ENCODE data around the gene CDH5. TPM values are rescaled to one million over a fixed set of nuclear protein-coding genes. Genes with fewer than 3 reads are reported as not detected.

CDH5 gene
- total RNA-seq, 3 donors from 2014 or later = 5.5 to 17.0 (median 10.2) TPM

DNA sequence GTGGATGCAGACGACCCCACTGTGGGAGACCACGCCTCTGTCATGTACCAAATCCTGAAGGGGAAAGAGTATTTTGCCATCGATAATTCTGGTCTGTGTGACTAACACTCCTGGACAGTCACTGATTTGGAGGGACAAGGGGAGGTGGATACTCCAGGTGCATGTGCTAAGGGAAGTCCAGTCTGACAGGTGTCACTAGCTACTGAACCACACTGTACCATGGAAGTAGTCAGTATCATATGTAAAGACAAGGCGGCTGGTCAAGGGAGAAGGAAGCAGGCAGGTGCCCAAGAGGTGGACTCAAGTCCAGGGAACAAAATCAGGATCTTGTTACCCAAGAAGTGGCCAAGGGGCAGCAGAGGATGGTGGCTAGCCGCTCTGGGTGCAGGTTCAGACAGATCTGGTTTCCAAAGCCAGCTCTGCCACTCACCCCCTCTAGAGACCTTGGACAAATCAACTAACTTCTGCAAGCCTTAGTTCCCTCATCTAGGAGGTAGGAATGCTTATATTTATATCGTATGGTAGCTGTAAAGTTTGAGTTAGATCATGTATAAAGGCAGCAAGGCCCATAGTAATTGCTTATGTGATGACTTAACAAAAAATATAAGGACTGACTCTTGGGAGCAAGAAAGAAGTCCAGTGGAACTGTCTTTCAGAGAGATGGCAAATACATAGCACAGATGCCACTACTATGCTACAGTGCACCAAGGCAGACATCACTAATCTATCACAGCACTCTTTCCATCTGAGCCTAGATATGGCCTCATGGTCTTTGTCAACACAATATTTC is 22.1 kb downstream of the CDH5 start:
- no peak for DNase-seq
- intact Hi-C loops (cut with DNase I, micrococcal nuclease) = no loop called here
- H3K4me1 ChIP-seq (ENCODE audit: low read depth) = no peaks in the 10 kb centered on the region
- ATAC-seq = no peak
- no peak for TF ChIP-seq CTCF (IDR thresholded peaks at IDR 0.05)
- H3K4me3 ChIP-seq = no peak overlapping the region
- H3K36me3 ChIP-seq (ENCODE audit: low read depth) = no peaks in the 10 kb centered on the region
- H3K9me3 ChIP-seq = no peaks in the 10 kb centered on the region

GRCh38 chr16:66389256-66390176 is 23.0 kb downstream of the CDH5 start:
- ATAC-seq = no peak
- intact Hi-C loops (cut with DNase I, micrococcal nuclease) = no loop called here
- no peak for TF ChIP-seq CTCF (IDR thresholded peaks at IDR 0.05)
- DNase-seq = no peak
- H3K4me3 ChIP-seq = no peak overlapping the region
- no peaks in the 10 kb centered on the region for H3K36me3 ChIP-seq (ENCODE audit: low read depth)
- H3K4me1 ChIP-seq (ENCODE audit: low read depth) = no peaks in the 10 kb centered on the region
- H3K9me3 ChIP-seq = no peaks in the 10 kb centered on the region

DNA sequence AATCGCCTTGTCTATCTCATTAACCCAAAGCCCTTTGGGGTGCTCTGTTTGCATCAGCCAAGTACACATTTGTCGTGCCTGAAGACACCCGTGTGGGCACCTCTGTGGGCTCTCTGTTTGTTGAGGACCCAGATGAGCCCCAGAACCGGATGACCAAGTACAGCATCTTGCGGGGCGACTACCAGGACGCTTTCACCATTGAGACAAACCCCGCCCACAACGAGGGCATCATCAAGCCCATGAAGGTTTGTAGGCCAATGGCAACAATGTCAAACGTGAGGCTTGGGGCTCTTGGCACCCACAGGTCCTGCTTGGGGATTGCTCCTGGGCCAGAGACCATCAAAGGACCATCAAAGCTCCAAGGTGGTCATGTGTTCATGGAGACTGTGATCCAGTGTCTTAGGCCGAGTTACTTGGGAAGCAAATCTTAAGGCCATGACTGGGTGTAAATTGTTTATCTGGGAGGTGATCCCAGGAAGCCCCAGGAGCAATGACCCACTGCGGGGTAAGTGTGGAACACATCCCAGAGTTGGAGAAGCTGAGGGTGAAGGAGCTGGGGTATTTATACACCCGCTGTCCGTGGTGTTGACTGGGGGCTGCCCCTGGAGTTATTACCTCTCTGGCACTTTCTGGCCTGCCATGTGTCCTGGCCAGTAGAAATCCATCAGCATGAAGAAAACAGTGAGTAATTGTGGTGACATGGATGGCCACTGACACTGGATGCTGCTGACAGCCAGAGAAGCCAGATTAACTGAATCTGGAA is 24.0 kb downstream of the CDH5 start:
- intact Hi-C loops (cut with DNase I, micrococcal nuclease) = no loop called here
- no peak for TF ChIP-seq CTCF (IDR thresholded peaks at IDR 0.05)
- Histone ChIP-seq H3K4me3 (no peak overlapping the region), H3K9me3 (no peaks in the 10 kb centered on the region), H3K36me3 (ENCODE audit: low read depth) (no peaks in the 10 kb centered on the region), H3K4me1 (ENCODE audit: low read depth) (no peaks in the 10 kb centered on the region)
- ATAC-seq (no peak), DNase-seq (no peak)

DNA sequence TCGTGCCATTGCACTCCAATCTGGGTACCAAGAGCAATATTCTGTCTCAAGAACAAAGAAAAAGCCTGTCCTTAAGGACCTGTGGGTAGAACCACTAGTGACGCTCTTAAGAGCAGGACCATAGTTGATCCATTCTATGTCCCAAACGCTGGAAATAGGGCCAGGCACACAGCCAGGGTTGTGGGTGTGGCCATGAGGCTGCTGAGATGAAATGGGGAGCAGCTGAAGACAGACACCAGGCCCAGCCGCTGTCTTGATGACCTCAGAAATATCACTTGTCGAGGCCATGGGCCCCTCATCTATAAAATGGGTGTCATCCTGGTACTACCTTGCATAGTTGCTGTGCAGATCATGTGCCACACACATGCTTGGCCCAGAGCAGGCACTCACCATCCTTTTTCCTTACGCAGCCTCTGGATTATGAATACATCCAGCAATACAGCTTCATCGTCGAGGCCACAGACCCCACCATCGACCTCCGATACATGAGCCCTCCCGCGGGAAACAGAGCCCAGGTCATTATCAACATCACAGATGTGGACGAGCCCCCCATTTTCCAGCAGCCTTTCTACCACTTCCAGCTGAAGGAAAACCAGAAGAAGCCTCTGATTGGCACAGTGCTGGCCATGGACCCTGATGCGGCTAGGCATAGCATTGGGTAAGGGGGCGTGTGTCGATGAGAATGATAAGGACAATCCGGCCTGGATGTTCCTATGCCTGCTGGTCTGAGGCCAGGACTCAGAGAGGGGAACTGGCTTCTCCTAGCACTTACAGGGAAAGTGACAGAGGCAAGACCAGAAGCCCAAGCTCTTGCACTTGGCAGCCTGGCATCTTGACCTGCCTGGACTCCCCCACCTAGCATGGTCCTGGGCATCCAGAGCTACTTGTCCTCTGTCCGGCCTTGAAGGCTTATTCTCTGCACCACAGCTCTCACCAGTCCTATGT is 25.5 kb downstream of the CDH5 start:
- intact Hi-C loops (cut with DNase I, micrococcal nuclease) = no loop called here
- no peaks in the 10 kb centered on the region for H3K9me3 ChIP-seq
- DNase-seq (no peak), ATAC-seq (no peak)
- H3K4me3 ChIP-seq = no peak overlapping the region
- no peaks in the 10 kb centered on the region for H3K4me1 ChIP-seq (ENCODE audit: low read depth)
- no peaks in the 10 kb centered on the region for H3K36me3 ChIP-seq (ENCODE audit: low read depth)
- TF ChIP-seq CTCF (IDR thresholded peaks at IDR 0.05) = no peak
